ENCODE measurements around the gene PITPNM2.
"Not testable (repeated sequence)": the region's sequence is repeated elsewhere in the genome, so short reads cannot be mapped to it uniquely, and the experiment has no call there.

Gene PITPNM2

DNA sequence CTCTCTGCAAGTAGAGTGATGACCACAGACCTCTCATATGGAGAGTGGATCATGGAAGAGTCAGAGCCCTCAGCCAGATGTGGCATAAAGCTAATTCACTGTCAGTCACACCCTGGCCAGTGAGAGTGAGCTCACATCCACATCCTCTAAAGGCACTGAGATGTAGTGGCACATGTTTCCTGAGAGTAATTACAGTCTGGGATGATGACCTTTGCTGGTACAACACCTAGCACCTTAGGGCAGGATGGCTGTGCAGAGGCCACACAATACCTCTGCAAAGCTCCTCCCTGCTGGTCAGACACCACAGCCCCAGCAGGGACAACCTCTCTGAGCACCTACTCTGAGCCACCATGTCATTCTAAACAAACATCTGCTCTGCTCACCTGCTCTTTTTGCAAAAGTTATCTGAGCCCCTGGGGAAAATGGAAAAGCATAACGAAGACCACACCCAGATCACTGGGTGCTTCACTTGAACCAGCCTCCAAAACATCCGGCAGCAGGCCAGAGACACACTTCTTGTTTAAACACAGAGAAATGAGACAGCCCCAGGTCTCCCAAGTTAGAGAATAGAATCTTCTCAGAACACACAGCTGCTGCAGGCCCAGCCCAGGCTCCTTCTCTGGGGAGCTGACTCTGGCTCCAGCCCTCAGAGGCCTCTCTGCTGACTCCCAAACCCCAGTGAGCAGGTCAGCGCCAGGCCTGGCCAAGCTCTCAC lies 30.3 kb downstream of the PITPNM2 start:
- no peak for DNase-seq (ENCODE audit: low spot score)

- DNase-seq (ENCODE audit: low spot score), result peak; percentile 69
These were observed 31.1 kb downstream of the PITPNM2 start for GRCh38 chr12:123119808-123120207.

DNA sequence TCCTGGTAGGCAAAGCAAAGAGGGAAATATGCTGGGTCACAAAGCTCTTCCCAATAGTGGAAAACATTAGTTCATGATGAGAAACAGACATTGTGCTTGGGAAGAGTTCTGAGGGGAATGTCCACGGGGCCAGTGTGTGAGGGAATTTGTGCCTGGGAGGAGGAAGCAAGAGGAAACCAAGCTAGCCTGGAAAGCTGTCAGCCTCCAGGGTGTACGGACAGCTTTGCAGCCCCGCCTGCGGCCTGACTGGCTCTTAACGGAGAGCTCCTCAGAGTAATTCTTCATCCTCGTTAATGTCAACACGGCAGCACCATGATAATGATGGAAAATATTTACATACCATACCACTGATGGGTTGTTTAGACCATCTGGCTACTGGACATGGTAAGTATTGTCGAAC lies 32.4 kb downstream of the PITPNM2 start:
- no peak for DNase-seq (ENCODE audit: low spot score)

- no peak for DNase-seq (ENCODE audit: low spot score)
These were observed 35.3 kb downstream of the PITPNM2 start for GRCh38 chr12:123115409-123116121.

DNA sequence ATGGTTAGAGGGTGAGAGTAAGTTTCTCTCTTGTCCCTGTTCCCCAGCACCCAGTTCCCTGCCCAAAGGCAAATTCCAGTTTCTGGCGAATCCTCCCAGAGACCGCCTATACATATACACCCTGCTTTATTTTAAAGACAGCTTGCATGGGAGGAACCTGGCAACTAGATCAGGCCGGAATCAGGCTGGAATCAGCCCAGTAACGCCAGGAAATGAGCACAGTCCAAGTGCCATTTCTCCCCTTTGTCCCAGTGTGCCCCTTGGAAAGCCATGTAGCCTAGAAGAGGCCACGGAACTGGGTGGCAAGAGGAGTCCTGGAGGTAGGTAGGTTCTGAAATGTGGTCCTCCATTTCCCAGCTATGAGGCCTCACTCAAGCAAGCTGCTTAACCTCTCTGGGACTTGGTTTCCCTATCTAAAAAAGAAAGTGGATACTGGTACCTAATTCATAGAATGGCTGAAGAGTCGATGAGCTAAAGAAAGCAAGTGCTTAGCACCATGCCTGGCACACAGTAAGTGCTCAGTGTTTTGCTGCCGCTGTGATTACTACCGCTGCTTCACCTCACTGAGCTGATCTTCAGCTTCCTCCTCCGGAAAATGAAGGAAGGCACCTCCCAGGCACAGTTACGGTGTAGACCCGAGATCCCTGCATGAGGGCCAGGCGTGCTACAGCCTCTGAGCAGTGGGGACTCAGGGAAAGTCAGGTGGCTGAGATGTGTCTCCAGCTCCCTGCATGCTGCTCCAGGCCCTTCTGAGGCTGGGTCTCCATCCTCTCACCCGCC lies 36.4 kb downstream of the PITPNM2 start:
- DNase-seq (ENCODE audit: low spot score), result no peak

DNA sequence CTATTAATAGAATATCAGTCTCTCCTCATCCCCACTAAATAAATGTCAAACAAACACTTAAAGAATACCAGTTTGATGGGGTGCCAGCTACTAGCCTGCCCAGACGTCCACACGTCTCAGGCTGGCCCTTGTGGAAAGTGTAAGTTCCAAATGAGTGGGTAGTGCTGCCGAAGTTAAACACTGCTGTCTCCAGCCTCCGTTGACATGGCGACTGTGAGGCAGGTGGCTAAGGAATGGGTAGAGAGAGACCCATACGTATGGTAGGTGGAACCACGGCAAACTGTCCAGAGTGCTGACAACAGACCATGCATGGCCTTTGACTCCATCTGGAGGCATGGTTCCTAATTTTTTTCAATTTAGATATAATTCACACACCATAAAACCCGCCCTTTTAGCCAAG lies 37.9 kb downstream of the PITPNM2 start:
- DNase-seq (ENCODE audit: low spot score), result no peak

DNA sequence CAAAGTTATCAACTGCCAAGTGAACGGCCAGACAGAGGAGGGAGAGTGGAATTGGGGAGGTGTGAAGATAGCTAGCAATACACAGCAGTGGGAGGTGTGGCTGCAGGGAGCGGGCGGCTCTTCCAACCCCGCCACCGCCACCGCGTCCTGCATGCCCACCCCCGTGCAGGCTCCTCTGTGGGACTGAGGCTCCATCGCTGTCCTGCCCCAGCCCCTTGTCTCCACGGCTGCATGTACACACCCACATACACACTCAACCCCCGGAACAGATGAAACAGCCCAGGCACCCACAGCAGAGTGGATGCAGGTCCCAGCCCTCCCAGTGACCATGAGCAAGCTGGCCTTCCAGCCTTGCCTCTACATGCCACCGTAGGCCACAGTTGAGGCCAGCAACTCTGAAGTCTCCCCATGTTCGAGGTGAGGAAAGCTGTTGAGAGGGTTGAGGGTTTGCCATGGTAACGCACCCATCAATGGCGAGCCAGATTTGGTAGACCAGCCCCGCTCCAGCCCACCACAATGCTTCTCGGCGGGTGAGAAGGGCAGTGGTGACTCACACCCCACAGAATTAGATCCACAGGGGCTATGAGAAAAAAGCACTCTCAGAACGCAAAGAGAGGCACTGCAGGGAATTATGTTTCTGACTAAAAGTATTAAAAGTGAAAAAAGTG lies 39.3 kb downstream of the PITPNM2 start:
- DNase-seq (ENCODE audit: low spot score), result no peak

- DNase-seq (ENCODE audit: low spot score), result no peak
These were observed 41.5 kb downstream of the PITPNM2 start for GRCh38 chr12:123109319-123109772.

DNA sequence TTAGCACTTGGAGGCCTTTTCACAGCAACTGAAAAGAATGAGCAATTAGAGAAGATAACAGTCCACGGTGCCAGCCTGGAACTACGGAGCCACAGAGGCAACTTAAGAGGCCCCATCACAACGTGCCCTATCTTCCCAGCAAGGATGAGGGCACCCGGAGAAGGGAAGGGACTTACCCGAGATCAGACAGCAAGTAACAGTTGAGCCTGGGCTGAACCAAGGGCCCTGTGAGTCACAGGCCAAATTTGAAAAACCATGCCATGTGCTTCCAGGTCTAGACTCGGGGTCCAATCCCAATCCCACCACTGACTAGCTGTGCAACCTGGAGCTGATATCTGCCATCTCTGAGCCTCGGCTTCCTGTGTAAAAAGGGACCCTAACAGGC lies 42.2 kb downstream of the PITPNM2 start:
- DNase-seq (ENCODE audit: low spot score), result no peak

DNA sequence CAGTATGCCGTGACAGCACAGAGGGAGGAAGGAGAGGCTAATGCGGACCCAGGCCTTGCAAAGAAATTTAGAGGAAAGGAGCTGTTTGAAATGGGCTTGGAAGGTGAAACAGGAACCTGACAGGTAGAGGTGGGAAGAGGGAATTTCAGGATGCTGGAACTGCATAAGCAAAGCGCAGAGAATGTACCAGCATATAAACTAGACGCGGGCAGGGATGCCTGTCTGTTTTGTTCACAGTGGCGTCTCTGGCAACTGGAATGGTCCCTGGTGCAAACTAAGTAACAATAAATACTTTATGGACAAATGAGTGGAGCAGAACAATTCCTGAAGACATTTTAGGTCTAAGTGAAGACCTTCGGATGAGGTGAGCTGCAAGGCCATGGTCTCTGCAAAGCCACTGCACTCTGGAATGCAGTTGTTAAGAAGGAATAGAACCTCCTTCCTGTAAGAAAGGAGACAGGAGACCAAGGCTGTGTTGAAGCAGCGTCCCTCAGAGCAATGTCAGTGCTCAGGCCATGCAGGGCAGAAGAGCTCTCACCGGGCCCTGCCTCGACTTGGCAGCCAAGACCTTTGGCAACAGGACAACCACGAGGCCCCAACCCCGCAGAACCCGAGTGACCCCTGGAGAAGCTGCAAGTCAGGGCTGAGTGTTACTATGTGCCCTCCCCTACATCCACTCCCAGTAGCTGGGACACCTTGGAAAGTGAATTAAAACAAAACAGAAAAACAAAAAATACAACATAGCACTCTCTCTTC lies 42.8 kb downstream of the PITPNM2 start:
- DNase-seq (ENCODE audit: low spot score), result no peak

- no peak for DNase-seq (ENCODE audit: low spot score)
These were observed 44.1 kb downstream of the PITPNM2 start for GRCh38 chr12:123106640-123107359.

DNA sequence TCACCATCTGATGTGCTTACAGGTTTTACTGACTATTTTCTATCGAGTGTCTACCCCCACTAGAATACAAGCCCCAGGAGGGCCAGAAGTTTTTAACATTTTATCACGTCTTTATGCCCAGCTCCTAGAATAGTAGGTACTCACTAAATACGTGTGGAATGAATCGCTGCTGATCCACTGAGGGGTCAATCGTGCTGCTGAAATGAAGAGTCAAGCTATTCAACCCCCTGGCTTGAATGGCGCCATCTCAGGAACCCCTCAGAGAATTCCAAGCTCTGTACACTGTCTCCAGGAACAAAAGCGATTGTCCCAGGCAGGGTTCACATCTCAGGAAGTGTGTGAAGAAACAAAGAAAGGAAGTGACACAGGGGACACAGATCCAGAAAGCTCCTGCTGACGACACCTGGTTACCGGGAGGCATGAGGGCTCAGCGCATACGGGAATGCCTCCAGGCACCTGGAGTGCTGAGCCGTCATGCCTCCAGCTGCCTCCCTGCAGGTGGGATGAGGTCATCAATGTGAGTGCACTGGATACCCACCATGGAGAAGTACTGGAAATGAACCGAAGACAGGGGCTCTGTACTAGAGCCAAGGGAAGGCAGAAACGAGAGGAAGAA lies 45.6 kb downstream of the PITPNM2 start:
- no peak for DNase-seq (ENCODE audit: low spot score)

- no peak for DNase-seq (ENCODE audit: low spot score)
These were observed 46.1 kb downstream of the PITPNM2 start for GRCh38 chr12:123104809-123105208.

DNA sequence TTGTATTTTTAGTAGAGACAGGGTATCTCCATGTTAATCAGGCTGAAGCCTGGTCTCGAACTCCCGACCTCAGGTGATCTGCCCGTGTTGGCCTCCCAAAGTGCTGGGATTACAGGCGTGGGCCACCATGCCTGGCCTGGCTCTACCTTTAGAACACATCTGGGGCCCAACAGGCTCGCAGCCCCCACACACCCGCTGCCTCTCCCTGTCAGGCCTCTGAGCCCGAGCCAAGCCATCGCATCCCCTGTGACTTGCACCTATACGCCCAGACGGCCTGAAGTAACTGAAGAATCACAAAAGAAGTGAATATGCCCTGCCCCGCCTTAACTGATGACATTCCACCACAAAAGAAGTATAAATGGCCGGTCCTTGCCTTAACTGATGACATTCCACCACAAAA lies 46.8 kb downstream of the PITPNM2 start:
- not testable (repeated sequence) for DNase-seq (ENCODE audit: low spot score)

DNA sequence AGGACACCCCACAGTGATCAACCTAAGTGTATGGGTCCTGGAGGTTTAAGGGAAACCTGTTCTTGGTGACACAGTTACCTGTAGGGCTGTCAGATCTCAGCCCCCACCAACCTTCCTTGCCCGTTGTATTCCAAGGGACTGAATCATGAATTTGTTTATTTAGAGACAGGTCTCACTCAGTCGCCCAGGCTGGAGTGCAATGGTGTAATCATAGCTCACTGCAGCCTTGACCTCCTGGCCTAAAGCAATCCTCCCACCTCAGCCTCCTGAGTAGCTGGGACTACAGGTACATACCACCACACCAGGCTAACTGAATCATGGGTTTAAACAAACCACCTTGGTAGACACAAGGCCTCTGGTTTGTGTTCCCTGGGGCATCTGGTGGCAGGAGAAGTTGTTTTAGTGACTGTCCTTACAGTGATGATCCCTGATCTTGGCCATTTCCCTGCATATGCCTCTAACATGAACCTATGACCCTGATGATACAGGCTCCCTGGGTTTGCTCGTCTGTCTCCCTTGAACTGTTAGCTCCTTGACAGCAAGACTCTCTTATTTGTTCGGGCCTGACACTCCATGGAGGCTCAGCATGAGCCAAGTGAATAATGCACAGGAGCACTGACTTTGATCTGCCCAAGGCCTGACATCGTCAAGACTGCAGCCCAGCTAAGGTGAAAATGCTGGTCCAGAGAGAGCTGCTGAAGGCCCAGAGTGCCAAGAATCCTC lies 47.9 kb downstream of the PITPNM2 start:
- DNase-seq (ENCODE audit: low spot score), result no peak

DNA sequence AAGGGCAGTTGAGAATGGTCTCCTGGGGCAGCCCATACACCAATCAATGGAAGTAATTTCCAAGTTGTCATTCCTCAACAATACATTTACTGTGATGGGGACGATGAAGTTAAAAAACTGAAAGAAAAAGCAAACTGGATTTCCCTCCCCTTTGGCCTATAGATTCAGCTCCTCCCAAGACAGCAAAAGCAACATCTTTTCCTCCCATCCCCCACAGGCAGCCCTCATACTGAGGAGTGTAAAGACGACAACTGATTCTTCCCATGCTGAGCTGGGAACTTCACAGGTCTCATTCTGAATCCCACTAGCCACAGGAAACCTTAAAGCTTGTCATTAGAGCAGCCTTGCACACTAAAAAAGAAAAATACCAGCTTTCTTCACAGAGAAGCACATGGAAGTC lies 48.5 kb downstream of the PITPNM2 start:
- no peak for DNase-seq (ENCODE audit: low spot score)

DNA sequence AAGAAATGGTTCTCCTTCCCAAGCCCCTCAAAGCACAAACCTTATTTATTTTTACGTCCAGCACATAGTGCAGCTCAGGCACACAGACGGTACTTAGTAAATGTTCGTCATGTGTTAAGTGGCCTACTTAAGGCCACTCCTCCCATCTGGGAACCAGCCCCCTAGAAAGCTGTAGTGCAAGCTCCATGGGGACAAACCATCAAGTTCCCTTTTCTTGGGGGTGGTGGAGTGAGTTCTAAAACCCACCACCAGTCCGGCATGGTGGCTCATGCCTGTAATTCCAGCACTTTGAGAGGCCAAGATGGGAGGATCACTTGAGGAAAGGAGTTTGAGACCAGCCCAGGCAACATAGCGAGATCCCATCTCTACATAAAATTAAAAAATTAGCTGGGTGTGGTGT lies 49.4 kb downstream of the PITPNM2 start:
- no peak for DNase-seq (ENCODE audit: low spot score)

Data from germinal center (tissue), 1 donor.